ENCODE results near the gene ZIC2.

GRCh38 chr13:99991013-99991827 is 9.6 kb downstream of the ZIC2 start:
- no peak for TF ChIP-seq POLR2A (IDR thresholded peaks at IDR 0.05)
- no peak for TF ChIP-seq CTCF (IDR thresholded peaks at IDR 0.05)
